BJ (cell line): Measurements from ENCODE around the gene SNX32. TPM values are rescaled to one million over a fixed set of nuclear protein-coding genes. Genes with fewer than 3 reads are reported as not detected.

Experiments used
- CTCF ChIA-PET: fragments of 350-600 bp; formaldehyde crosslinking; extraction: SDS; loops from one replicate; lab custom pipeline; 2021; ENCODE audit warnings: antibody characterized with exemption, inconsistent platforms; lab: Yijun Ruan, JAX
- POLR2A ChIA-PET: fragments of 300-600 bp; sonication (Branson Sonifier 250); formaldehyde crosslinking; extraction: SDS; loops from one replicate; lab custom pipeline; 2021; ENCODE audit warnings: antibody characterized with exemption; lab: Charles Lee
- DNase-seq: peaks from one replicate; pipeline ENCODE4 v3.0.0-alpha.2; 2011; ENCODE audit warnings: low read depth
- H3K27me3 ChIP-seq: 2 replicates; pipeline ENCODE4 v1.6.0; 2011; ENCODE audit warnings: low read length; ENCODE audit not compliant: control insufficient read depth, insufficient read depth
- H3K36me3 ChIP-seq: 2 replicates; pipeline ENCODE4 v1.5.1; 2011; ENCODE audit warnings: low read length; ENCODE audit not compliant: control insufficient read depth, insufficient read depth
- H3K4me3 ChIP-seq: 2 replicates; pipeline ENCODE4 v1.5.1; 2011; ENCODE audit warnings: low read depth, mild to moderate bottlenecking, control low read depth, low read length
- CTCF ChIP-seq: IDR thresholded peaks from 2 replicates; pipeline ENCODE4 v1.5.1; 2011; ENCODE audit warnings: low read depth, mild to moderate bottlenecking, control low read depth, inconsistent platforms, low read length, moderate library complexity; ENCODE audit not compliant: insufficient read depth
- polyA plus RNA-seq: library from polyadenylated mRNA; depleted of rRNA; stranded (reverse); fragments of >200 nt; gene quantifications from 2 replicates; pipeline ENCODE4 v1.2.3, GENCODE V29; 2011

Gene SNX32
- polyA plus RNA-seq, 1 experiment = 0.13 TPM

- Histone ChIP-seq H3K36me3 (peaks cover 31% of the 10 kb centered on the region), H3K27me3 (no peaks in the 10 kb centered on the region), H3K4me3 (peak overlapping the region; percentile 93)
- no peak for DNase-seq
- TF ChIP-seq CTCF = no peak
- POLR2A ChIA-PET = no interaction called here
- CTCF ChIA-PET = interaction anchor here (0.6 to 4.5 kb wide), 5 partner anchors 10 to 32 kb away, joined by 4 to 70 read pairs (median 24); partner anchors contain the start of genes CCDC85B, EFEMP2 and FIBP
Observed at GRCh38 chr11:65861533-65862183, 27.9 kb downstream of the SNX32 start.

GRCh38 chr11:65862191-65862735 lies 28.5 kb downstream of the SNX32 start:
- no peak overlapping the region for H3K4me3 ChIP-seq
- POLR2A ChIA-PET = no interaction called here
- H3K27me3 ChIP-seq = no peaks in the 10 kb centered on the region
- CTCF ChIA-PET = interaction anchor here (1.4 to 4.5 kb wide), 4 partner anchors 9 to 150 kb away, joined by 4 to 70 read pairs (median 24); partner anchors contain the start of genes CCDC85B, EFEMP2, FIBP and KAT5
- no peak for TF ChIP-seq CTCF
- H3K36me3 ChIP-seq = peaks cover 36% of the 10 kb centered on the region
- DNase-seq = no peak

- H3K36me3 ChIP-seq = peaks cover 41% of the 10 kb centered on the region
- ChIA-PET POLR2A (no interaction called here), CTCF (interaction anchor here (1.4 to 1.8 kb wide), 2 partner anchors 22 to 151 kb away, joined by 4 read pairs; partner anchors contain the start of gene KAT5)
- TF ChIP-seq CTCF = no peak
- H3K27me3 ChIP-seq = no peaks in the 10 kb centered on the region
- DNase-seq = no peak
- H3K4me3 ChIP-seq = no peak overlapping the region
Observed at GRCh38 chr11:65862941-65863888, 29.5 kb downstream of the SNX32 start.

GRCh38 chr11:65863889-65864705 lies 30.3 kb downstream of the SNX32 start:
- CTCF ChIA-PET = interaction anchor here (1.4 to 1.8 kb wide), 2 partner anchors 21 to 152 kb away, joined by 4 read pairs; partner anchors contain the start of gene KAT5
- peaks cover 45% of the 10 kb centered on the region for H3K36me3 ChIP-seq
- no peak for DNase-seq

More at GRCh38 chr11:65863889-65864705, 30.3 kb downstream of the SNX32 start:
- Histone ChIP-seq H3K27me3 (no peaks in the 10 kb centered on the region), H3K4me3 (no peak overlapping the region)
- TF ChIP-seq CTCF = no peak
- POLR2A ChIA-PET = no interaction called here
